IgD-negative memory B cell (primary cell): ENCODE results near the gene SYNDIG1L. TPM values are rescaled to one million over a fixed set of nuclear protein-coding genes. Genes with fewer than 3 reads are reported as not detected.
"Not testable (repeated sequence)": the region's sequence is repeated elsewhere in the genome, so short reads cannot be mapped to it uniquely, and the experiment has no call there.

ENCODE experiments used
- H3K27ac Mint-ChIP-seq, 3 donors: one replicate each; pipeline ENCODE4 v1.8.0; 2020 to 2022; ENCODE audit warnings: mild to moderate bottlenecking in 3 of 3, mixed read lengths in 3 of 3, moderate library complexity in 1 of 3
- H3K27me3 Mint-ChIP-seq: one replicate; pipeline ENCODE4 v1.8.0; 2021; ENCODE audit warnings: mixed read lengths
- H3K36me3 Mint-ChIP-seq: one replicate; pipeline ENCODE4 v1.8.0; 2020; ENCODE audit warnings: mild to moderate bottlenecking, mixed read lengths
- H3K4me1 Mint-ChIP-seq, 3 donors: one replicate each; pipeline ENCODE4 v1.8.0; 2020 to 2022; ENCODE audit warnings: mixed read lengths in 3 of 3, mild to moderate bottlenecking in 1 of 3
- H3K4me3 Mint-ChIP-seq, 4 donors: one replicate each; pipeline ENCODE4 v1.8.0; 2020 to 2022; ENCODE audit warnings: mild to moderate bottlenecking in 4 of 4, mixed read lengths in 4 of 4, moderate library complexity in 3 of 4
- H3K9me3 Mint-ChIP-seq, 3 donors: one replicate each; pipeline ENCODE4 v1.8.0; 2020 to 2021; ENCODE audit warnings: mixed read lengths in 3 of 3, mild to moderate bottlenecking in 1 of 3
- polyA plus RNA-seq: library from polyadenylated mRNA; unstranded; fragments of 300-500 nt; fragmentation: Illumina TruSeq; gene quantifications from one replicate; pipeline ENCODE4 v1.2.3, GENCODE V29; 2021

Gene SYNDIG1L
- polyA plus RNA-seq, 1 donor from 2014 or later = not detected

- not testable (repeated sequence) for H3K4me1 Mint-ChIP-seq, H3K9me3 Mint-ChIP-seq, H3K27me3 Mint-ChIP-seq, H3K27ac Mint-ChIP-seq, H3K4me3 Mint-ChIP-seq, H3K36me3 Mint-ChIP-seq
Observed at GRCh38 chr14:74454397-74454796, 28.4 kb upstream of the SYNDIG1L start.

- no peak overlapping the region for H3K27ac Mint-ChIP-seq
- no peak overlapping the region for H3K4me3 Mint-ChIP-seq
- H3K9me3 Mint-ChIP-seq = no peaks in the 10 kb centered on the region
- no peaks in the 10 kb centered on the region for H3K4me1 Mint-ChIP-seq
- H3K36me3 Mint-ChIP-seq = peaks cover 2% of the 10 kb centered on the region
- H3K27me3 Mint-ChIP-seq = peaks cover 3% of the 10 kb centered on the region
Observed at GRCh38 chr14:74444866-74445265, 18.9 kb upstream of the SYNDIG1L start.

- Mint-ChIP-seq H3K27ac (no peak overlapping the region), H3K27me3 (peaks cover 1% of the 10 kb centered on the region), H3K36me3 (no peaks in the 10 kb centered on the region), H3K4me1 (no peaks in the 10 kb centered on the region), H3K9me3 (no peaks in the 10 kb centered on the region), H3K4me3 (no peak overlapping the region)
Observed at GRCh38 chr14:74442757-74443156, 16.7 kb upstream of the SYNDIG1L start.

- no peaks in the 10 kb centered on the region for H3K36me3 Mint-ChIP-seq
- no peak overlapping the region for H3K27ac Mint-ChIP-seq
- no peak overlapping the region for H3K4me3 Mint-ChIP-seq
- H3K9me3 Mint-ChIP-seq = no peaks in the 10 kb centered on the region
- H3K4me1 Mint-ChIP-seq = no peaks in the 10 kb centered on the region
- H3K27me3 Mint-ChIP-seq = peaks cover 6% of the 10 kb centered on the region
Observed at GRCh38 chr14:74441113-74441512, 15.1 kb upstream of the SYNDIG1L start.

GRCh38 chr14:74438351-74438915, 12.4 kb upstream of the SYNDIG1L start:
- Mint-ChIP-seq H3K4me3 (no peak overlapping the region), H3K9me3 (no peaks in the 10 kb centered on the region), H3K27ac (no peak overlapping the region), H3K4me1 (no peaks in the 10 kb centered on the region), H3K27me3 (peaks cover 6% of the 10 kb centered on the region), H3K36me3 (no peaks in the 10 kb centered on the region)

- H3K36me3 Mint-ChIP-seq = no peaks in the 10 kb centered on the region
- H3K27me3 Mint-ChIP-seq = peaks cover 6% of the 10 kb centered on the region
- H3K4me3 Mint-ChIP-seq = no peak overlapping the region
- no peaks in the 10 kb centered on the region for H3K9me3 Mint-ChIP-seq
- no peak overlapping the region for H3K27ac Mint-ChIP-seq
- no peaks in the 10 kb centered on the region for H3K4me1 Mint-ChIP-seq
Observed at GRCh38 chr14:74437496-74438053, 11.6 kb upstream of the SYNDIG1L start.

GRCh38 chr14:74434294-74434693, 8.3 kb upstream of the SYNDIG1L start:
- no peaks in the 10 kb centered on the region for H3K9me3 Mint-ChIP-seq

GRCh38 chr14:74429991-74430390, 4.0 kb upstream of the SYNDIG1L start:
- Mint-ChIP-seq H3K27me3 (peaks cover 20% of the 10 kb centered on the region), H3K9me3 (no peaks in the 10 kb centered on the region), H3K27ac (no peak overlapping the region), H3K4me3 (no peak overlapping the region), H3K4me1 (peaks cover 0 to 4% (median 2%) of the 10 kb centered on the region in 3 donors), H3K36me3 (no peaks in the 10 kb centered on the region)

More at GRCh38 chr14:74434294-74434693, 8.3 kb upstream of the SYNDIG1L start:
- Mint-ChIP-seq H3K4me1 (no peaks in the 10 kb centered on the region), H3K36me3 (no peaks in the 10 kb centered on the region), H3K4me3 (no peak overlapping the region), H3K27ac (no peak overlapping the region), H3K27me3 (peaks cover 9% of the 10 kb centered on the region)

- Mint-ChIP-seq H3K4me1 (peaks cover 0 to 4% (median 2%) of the 10 kb centered on the region in 3 donors), H3K36me3 (no peaks in the 10 kb centered on the region), H3K27me3 (peaks cover 26% of the 10 kb centered on the region), H3K9me3 (no peaks in the 10 kb centered on the region), H3K27ac (peak overlapping the region in 1 of 3 donors; percentile 46), H3K4me3 (no peak overlapping the region)
Observed at GRCh38 chr14:74429221-74429691, 3.2 kb upstream of the SYNDIG1L start.

- Mint-ChIP-seq H3K27ac (peak overlapping the region in 2 of 3 donors; percentile 23 to 41), H3K4me3 (no peak overlapping the region), H3K4me1 (peaks cover 0 to 4% (median 2%) of the 10 kb centered on the region in 3 donors), H3K36me3 (no peaks in the 10 kb centered on the region), H3K27me3 (peaks cover 27% of the 10 kb centered on the region), H3K9me3 (no peaks in the 10 kb centered on the region)
Observed at GRCh38 chr14:74427651-74428050, 1.6 kb upstream of the SYNDIG1L start.

GRCh38 chr14:74425525-74426201, 347 bp downstream of the SYNDIG1L start:
- peaks cover 36% of the 10 kb centered on the region for H3K27me3 Mint-ChIP-seq
- peaks cover 0 to 6% (median 2%) of the 10 kb centered on the region in 3 donors for H3K4me1 Mint-ChIP-seq
- peaks cover 0 to 6% (median 2%) of the 10 kb centered on the region in 3 donors for H3K9me3 Mint-ChIP-seq
- no peaks in the 10 kb centered on the region for H3K36me3 Mint-ChIP-seq
- no peak overlapping the region for H3K27ac Mint-ChIP-seq
- H3K4me3 Mint-ChIP-seq = no peak overlapping the region

GRCh38 chr14:74424606-74425005, 1.4 kb downstream of the SYNDIG1L start:
- H3K9me3 Mint-ChIP-seq = peaks cover 0 to 6% (median 2%) of the 10 kb centered on the region in 3 donors
- peaks cover 0 to 6% (median 2%) of the 10 kb centered on the region in 3 donors for H3K4me1 Mint-ChIP-seq
- peak overlapping the region in 1 of 4 donors; percentile 82 for H3K4me3 Mint-ChIP-seq
- H3K27ac Mint-ChIP-seq = no peak overlapping the region
- H3K27me3 Mint-ChIP-seq = peaks cover 33% of the 10 kb centered on the region
- H3K36me3 Mint-ChIP-seq = no peaks in the 10 kb centered on the region

GRCh38 chr14:74423246-74423645, 2.8 kb downstream of the SYNDIG1L start:
- Mint-ChIP-seq H3K36me3 (no peaks in the 10 kb centered on the region), H3K27me3 (peaks cover 32% of the 10 kb centered on the region), H3K9me3 (peaks cover 0 to 6% (median 2%) of the 10 kb centered on the region in 3 donors), H3K27ac (peak overlapping the region in 1 of 3 donors; percentile 41), H3K4me1 (peaks cover 0 to 6% (median 2%) of the 10 kb centered on the region in 3 donors), H3K4me3 (no peak overlapping the region)

- Mint-ChIP-seq H3K27me3 (peaks cover 27% of the 10 kb centered on the region), H3K9me3 (peaks cover 0 to 6% (median 2%) of the 10 kb centered on the region in 3 donors), H3K27ac (peak overlapping the region in 1 of 3 donors; percentile 35), H3K4me1 (peaks cover 0 to 6% (median 2%) of the 10 kb centered on the region in 3 donors), H3K4me3 (no peak overlapping the region), H3K36me3 (no peaks in the 10 kb centered on the region)
Observed at GRCh38 chr14:74421981-74422380, 4.0 kb downstream of the SYNDIG1L start.

GRCh38 chr14:74419086-74419485, 6.9 kb downstream of the SYNDIG1L start:
- no peaks in the 10 kb centered on the region for H3K36me3 Mint-ChIP-seq
- peaks cover 10% of the 10 kb centered on the region for H3K27me3 Mint-ChIP-seq
- peaks cover 0 to 2% (median 0%) of the 10 kb centered on the region in 3 donors for H3K4me1 Mint-ChIP-seq
- peaks cover 0 to 6% (median 2%) of the 10 kb centered on the region in 3 donors for H3K9me3 Mint-ChIP-seq
- no peak overlapping the region for H3K4me3 Mint-ChIP-seq
- H3K27ac Mint-ChIP-seq = no peak overlapping the region
